Activated naive CD8-positive, alpha-beta T cell treated with anti-CD3 and anti-CD28 coated beads for 36 hours (primary cell): Measurements from ENCODE around the gene LRRC32. TPM values are rescaled to one million over a fixed set of nuclear protein-coding genes. Genes with fewer than 3 reads are reported as not detected.

Experiments
- DNase-seq: peaks from one replicate; pipeline ENCODE4 v3.0.0; 2021
- H3K27ac Mint-ChIP-seq: one replicate; pipeline ENCODE4 v1.8.0; 2022; ENCODE audit warnings: mild to moderate bottlenecking, moderate library complexity, mixed read lengths
- H3K27me3 Mint-ChIP-seq: one replicate; pipeline ENCODE4 v1.8.0; 2022; ENCODE audit warnings: mild to moderate bottlenecking, mixed read lengths
- H3K36me3 Mint-ChIP-seq: one replicate; pipeline ENCODE4 v1.8.0; 2021; ENCODE audit warnings: mild to moderate bottlenecking, mixed read lengths
- H3K4me1 Mint-ChIP-seq: one replicate; pipeline ENCODE4 v1.8.0; 2021; ENCODE audit warnings: mixed read lengths
- H3K4me3 Mint-ChIP-seq: one replicate; pipeline ENCODE4 v1.8.0; 2022; ENCODE audit warnings: mild to moderate bottlenecking, moderate library complexity, mixed read lengths
- H3K9me3 Mint-ChIP-seq: one replicate; pipeline ENCODE4 v1.8.0; 2022; ENCODE audit warnings: mixed read lengths
- total RNA-seq, 2 experiments: library from RNA; stranded (reverse); gene quantifications; one replicate each; pipeline ENCODE4 v1.2.3, GENCODE V29; 2021

LRRC32 gene
- total RNA-seq, 2 experiments from 2014 or later: 11.5 to 12.1 TPM

- DNase-seq: no peak
- peaks cover 15% of the 10 kb centered on the region for H3K27me3 Mint-ChIP-seq
- H3K4me1 Mint-ChIP-seq: peaks cover 36% of the 10 kb centered on the region
- H3K36me3 Mint-ChIP-seq: peaks cover 9% of the 10 kb centered on the region
- H3K27ac Mint-ChIP-seq: peak overlapping the region; percentile 21
- H3K9me3 Mint-ChIP-seq: no peaks in the 10 kb centered on the region
- no peak overlapping the region for H3K4me3 Mint-ChIP-seq
These were observed 4.6 kb downstream of the LRRC32 start for GRCh38 chr11:76665921-76666351.

DNA sequence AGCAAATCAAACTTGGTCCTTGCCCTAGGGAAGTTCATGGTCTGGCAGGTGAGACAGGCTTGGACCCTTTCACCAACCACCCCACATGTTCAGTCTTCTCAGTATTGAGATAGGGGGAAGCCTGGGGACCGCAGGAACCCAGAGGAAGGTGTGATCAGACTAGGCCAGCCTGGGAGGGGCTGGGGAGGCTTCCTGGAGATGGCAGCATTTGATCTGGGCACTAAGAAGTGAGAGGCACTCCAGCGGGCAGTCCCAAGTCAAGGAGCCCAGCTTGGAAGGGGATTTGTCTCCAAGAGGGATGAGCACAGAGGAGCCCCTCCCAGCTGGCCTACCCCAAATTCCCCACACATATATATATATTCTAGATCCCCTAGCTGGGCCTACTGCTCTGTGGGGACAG lies 5.4 kb downstream of the LRRC32 start:
- H3K27ac Mint-ChIP-seq: peak overlapping the region; percentile 84

DNA sequence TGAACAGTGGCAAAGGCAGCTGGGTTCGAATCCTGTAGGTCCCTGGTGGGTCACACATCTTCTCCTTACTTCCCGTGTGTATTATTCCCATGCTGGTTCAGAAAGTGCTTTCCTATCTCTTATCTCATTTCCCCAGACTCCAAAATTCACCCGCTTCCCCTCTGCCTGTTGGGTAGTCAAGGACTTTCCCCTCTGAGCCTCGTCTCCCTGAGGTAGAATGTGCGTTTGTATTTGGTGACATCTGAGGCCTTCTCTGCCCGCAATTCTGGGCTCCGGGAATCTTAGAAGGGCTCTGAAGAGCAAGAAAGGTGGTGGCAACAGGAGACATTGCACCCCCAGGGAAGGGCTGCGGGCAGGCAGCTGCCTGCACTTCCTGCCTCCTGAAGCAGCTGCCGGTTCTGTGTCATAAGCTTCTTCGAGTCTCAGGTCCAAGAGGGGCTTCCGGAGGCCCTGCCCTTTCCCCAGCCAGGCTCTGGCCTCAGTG lies 5.9 kb downstream of the LRRC32 start:
- H3K27ac Mint-ChIP-seq: peak overlapping the region; percentile 84
- DNase-seq: peak; percentile 42
- peak overlapping the region; percentile 3 for H3K4me3 Mint-ChIP-seq
- no peaks in the 10 kb centered on the region for H3K9me3 Mint-ChIP-seq
- H3K36me3 Mint-ChIP-seq: peaks cover 9% of the 10 kb centered on the region
- H3K4me1 Mint-ChIP-seq: peaks cover 30% of the 10 kb centered on the region
- H3K27me3 Mint-ChIP-seq: peaks cover 8% of the 10 kb centered on the region

More for the DNA sequence above, 5.4 kb downstream of the LRRC32 start:
- peaks cover 9% of the 10 kb centered on the region for H3K36me3 Mint-ChIP-seq
- H3K9me3 Mint-ChIP-seq: no peaks in the 10 kb centered on the region
- DNase-seq: no peak
- H3K27me3 Mint-ChIP-seq: peaks cover 14% of the 10 kb centered on the region
- H3K4me1 Mint-ChIP-seq: peaks cover 36% of the 10 kb centered on the region
- H3K4me3 Mint-ChIP-seq: no peak overlapping the region

GRCh38 chr11:76663912-76664440 lies 6.6 kb downstream of the LRRC32 start:
- H3K9me3 Mint-ChIP-seq: no peaks in the 10 kb centered on the region
- no peak for DNase-seq
- H3K36me3 Mint-ChIP-seq: peaks cover 9% of the 10 kb centered on the region
- peaks cover 29% of the 10 kb centered on the region for H3K4me1 Mint-ChIP-seq
- H3K4me3 Mint-ChIP-seq: no peak overlapping the region
- no peak overlapping the region for H3K27ac Mint-ChIP-seq
- peaks cover 2% of the 10 kb centered on the region for H3K27me3 Mint-ChIP-seq

DNA sequence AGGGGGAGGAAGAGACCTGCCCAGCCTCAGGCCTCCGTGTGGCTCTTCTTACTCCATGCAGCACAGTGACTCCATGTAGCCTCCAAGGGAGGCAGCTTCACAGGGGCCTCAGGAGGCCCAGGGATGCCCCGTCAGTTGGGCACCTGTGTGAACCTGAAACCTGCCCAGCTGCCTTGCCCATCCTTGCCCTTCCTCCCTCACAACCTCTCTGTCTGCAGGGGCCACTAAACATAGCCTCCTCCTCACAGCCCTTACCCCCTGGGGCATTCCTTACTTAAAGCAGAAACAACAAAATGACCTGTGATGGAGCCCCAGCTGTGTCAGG lies 7.1 kb downstream of the LRRC32 start:
- Mint-ChIP-seq H3K36me3 (peaks cover 9% of the 10 kb centered on the region), H3K27ac (no peak overlapping the region), H3K9me3 (no peaks in the 10 kb centered on the region), H3K27me3 (no peaks in the 10 kb centered on the region), H3K4me3 (no peak overlapping the region), H3K4me1 (peaks cover 29% of the 10 kb centered on the region)
- no peak for DNase-seq

DNA sequence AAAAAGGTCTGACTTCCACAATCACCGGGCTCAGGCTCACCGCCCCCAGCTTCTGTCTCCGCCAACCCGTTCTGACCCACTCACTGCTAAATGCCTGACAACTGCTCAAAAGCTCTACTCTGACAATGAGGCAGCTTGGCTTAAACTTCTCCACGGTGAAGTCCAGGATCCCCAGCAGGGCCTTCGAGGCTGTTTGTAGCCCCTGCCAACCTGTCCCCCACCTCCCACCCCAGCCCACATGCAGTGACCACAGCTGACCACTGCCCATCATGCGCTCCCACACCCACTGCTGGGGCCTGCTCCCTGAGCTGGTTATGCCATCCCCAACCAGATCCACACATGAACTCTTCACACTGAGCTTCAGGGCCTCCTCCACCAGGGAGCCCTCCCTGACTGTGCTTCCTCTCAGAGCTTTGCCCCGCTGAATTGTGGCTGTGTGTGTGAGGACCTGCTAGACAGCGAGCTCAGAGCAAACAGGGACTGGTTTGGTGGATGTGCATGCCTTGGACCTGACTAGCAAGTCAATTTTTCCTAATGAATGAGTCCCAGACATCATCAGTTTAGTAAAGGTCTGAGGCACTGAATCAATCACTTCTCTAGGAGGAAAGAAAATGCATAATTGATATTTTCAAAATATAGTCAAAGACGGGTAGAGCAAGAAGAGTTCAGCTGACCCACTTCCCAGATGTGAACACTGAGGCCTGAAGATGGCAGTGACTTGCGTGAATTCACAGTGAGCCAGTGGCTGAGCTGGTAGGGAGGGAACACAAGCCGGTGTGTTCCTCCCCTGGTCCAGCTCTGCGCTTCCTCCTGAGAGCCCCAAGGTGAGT lies 7.7 kb downstream of the LRRC32 start:
- DNase-seq: no peak
- H3K27ac Mint-ChIP-seq: no peak overlapping the region
- H3K4me1 Mint-ChIP-seq: peaks cover 29% of the 10 kb centered on the region
- H3K4me3 Mint-ChIP-seq: no peak overlapping the region
- no peaks in the 10 kb centered on the region for H3K27me3 Mint-ChIP-seq
- H3K36me3 Mint-ChIP-seq: peaks cover 9% of the 10 kb centered on the region
- no peaks in the 10 kb centered on the region for H3K9me3 Mint-ChIP-seq

DNA sequence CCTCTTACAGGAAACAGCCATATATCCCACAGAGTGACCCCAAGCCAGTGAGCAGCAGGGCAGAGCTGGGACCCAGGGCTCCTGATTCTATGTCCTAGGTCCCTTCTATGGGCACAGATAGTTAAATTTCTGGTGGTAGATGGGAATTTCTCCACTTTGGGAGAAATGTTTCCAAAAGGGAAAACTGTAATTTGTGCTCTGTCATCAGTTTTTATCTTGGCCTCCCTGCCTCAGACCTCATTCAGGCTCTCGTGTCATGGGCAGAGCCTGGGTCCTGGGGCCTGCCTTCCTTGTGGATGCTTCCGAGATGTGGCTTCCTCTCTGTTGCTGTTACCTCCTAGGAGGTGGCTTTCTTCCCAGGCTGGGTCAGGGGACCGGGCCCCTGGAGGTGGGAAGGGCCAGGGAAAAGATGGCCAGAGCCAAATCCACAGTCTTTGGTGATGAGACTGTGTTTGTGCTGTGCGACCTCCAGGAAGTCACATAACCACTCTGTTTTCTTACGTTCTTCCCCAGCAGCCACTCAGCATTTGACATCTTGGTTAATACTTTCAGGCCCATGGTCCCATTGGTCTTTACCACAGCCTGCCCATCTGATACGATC lies 8.6 kb downstream of the LRRC32 start:
- Mint-ChIP-seq H3K4me1 (peaks cover 27% of the 10 kb centered on the region), H3K27ac (no peak overlapping the region), H3K27me3 (no peaks in the 10 kb centered on the region), H3K4me3 (no peak overlapping the region), H3K9me3 (no peaks in the 10 kb centered on the region), H3K36me3 (peaks cover 9% of the 10 kb centered on the region)
- no peak for DNase-seq

DNA sequence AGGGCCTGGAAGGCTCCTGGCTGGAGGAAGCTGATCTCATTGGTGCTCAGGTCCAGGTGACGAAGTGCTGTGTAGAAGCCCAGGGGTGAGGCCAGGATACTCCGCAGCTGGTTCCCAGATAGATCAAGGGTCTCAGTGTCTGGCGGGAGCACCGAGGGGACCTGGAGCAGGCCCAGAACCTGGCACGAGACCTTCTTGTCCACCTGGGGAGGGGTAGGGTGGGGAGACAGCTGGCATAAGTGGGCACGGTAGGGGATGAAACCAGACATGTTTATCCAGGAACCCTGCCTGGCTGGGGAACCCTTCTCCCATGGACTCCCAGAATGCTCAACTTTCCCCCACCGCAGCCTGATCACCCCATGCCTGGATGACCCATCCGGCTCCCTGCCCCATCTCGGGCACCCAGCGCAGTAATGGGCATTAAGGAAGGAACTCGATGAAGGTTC lies 9.2 kb downstream of the LRRC32 start:
- H3K4me3 Mint-ChIP-seq: no peak overlapping the region
- peaks cover 9% of the 10 kb centered on the region for H3K36me3 Mint-ChIP-seq
- DNase-seq: no peak
- no peak overlapping the region for H3K27ac Mint-ChIP-seq
- H3K9me3 Mint-ChIP-seq: no peaks in the 10 kb centered on the region
- H3K4me1 Mint-ChIP-seq: peaks cover 23% of the 10 kb centered on the region
- H3K27me3 Mint-ChIP-seq: no peaks in the 10 kb centered on the region

DNA sequence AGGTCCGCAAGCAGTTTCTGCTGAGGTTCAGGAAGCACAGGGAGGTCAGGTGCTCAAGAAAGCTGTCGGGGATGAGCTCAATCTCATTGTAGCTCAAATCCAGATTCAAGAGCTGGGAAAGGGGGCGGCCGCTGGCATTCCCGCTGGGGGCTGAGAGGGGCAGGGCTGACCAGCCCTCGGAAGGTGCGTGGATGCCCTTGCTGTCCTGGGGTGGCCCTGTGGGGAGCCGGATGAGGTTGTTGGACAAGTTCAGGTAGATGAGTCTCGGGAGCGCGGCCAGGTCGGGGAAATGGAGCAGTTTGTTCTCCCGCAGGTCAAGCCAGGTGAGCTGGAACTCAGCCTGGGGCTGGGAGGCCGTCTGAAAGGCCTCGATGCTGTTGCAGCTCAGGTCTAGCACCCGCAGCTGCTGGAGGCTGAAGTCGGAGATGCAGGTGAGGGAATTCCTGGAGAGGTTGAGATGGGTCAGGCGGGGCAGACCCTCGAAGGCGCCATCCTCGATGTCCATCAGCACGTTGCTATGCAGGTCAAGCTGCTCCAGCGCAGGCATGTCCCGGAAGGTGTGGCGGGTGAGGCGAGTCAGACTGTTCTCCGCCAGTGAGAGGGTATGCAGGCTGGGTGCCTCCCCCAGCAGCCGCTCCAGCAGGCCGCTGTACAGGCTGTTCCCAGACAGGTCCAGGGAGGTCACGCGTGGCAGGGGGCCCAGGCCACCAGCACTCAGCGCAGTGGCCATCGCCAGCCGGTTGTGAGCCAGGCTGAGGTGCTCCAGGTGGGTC lies 9.8 kb downstream of the LRRC32 start:
- DNase-seq: no peak
- Mint-ChIP-seq H3K36me3 (peaks cover 9% of the 10 kb centered on the region), H3K9me3 (no peaks in the 10 kb centered on the region), H3K4me1 (peaks cover 19% of the 10 kb centered on the region), H3K4me3 (no peak overlapping the region), H3K27me3 (no peaks in the 10 kb centered on the region), H3K27ac (no peak overlapping the region)

GRCh38 chr11:76659672-76660532 lies 10.6 kb downstream of the LRRC32 start:
- no peak for DNase-seq
- Mint-ChIP-seq H3K36me3 (peaks cover 9% of the 10 kb centered on the region), H3K27ac (no peak overlapping the region), H3K27me3 (peaks cover 4% of the 10 kb centered on the region), H3K4me1 (peaks cover 12% of the 10 kb centered on the region), H3K4me3 (no peak overlapping the region), H3K9me3 (no peaks in the 10 kb centered on the region)

DNA sequence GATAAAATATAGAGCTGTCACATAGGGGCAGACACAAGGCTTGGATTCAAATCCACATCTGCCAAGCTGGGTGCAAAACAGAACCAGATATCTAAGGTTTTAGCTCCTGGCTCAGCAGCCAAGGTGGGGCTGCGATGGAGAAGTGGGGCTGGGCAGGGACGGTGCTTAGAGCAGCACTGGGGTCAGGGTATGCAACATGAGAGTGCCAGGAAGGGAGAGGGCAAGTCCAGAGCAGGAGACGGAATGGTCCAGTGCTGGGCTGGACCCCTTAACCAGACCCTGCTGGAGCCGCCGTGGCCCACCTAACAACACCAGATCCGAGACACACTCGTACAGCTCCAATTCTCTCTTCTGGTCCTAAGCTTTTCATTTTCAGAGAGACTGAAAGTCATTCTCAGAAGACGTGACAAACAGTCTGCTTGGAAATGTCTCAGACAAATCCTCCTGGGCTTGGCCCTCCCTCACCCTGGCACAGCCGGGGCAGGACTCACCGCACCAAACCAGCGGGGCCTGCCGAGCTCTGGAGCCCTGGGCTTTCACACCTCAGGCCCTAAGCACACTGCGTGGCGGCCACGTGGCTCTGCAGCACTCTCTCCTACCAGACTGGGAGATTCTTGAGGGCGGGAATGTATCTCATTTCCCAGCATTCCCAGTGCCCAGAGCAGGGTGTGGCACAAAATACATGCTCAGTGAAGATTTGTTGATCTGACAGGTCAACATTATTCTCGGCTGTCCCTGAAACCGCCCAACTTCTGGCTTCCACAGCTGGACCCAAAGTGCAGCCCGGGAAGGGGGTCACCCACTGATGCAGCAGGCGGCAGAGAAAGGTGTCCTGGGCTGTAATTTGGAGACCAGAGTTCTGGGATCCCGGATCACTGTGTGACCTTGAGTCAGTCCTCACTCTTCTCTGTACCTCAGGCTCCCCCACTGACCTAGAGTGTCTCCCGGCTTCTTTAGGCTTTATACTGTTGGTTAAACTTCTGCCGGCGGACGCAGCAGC lies 11.6 kb downstream of the LRRC32 start:
- H3K4me3 Mint-ChIP-seq: no peak overlapping the region
- H3K9me3 Mint-ChIP-seq: no peaks in the 10 kb centered on the region
- peaks cover 5% of the 10 kb centered on the region for H3K36me3 Mint-ChIP-seq
- no peak for DNase-seq
- H3K27me3 Mint-ChIP-seq: peaks cover 5% of the 10 kb centered on the region
- peaks cover 4% of the 10 kb centered on the region for H3K4me1 Mint-ChIP-seq
- H3K27ac Mint-ChIP-seq: no peak overlapping the region

GRCh38 chr11:76658231-76658630 lies 12.3 kb downstream of the LRRC32 start:
- Mint-ChIP-seq H3K27ac (no peak overlapping the region), H3K4me3 (no peak overlapping the region), H3K36me3 (no peaks in the 10 kb centered on the region), H3K4me1 (peaks cover 2% of the 10 kb centered on the region), H3K27me3 (peaks cover 7% of the 10 kb centered on the region), H3K9me3 (no peaks in the 10 kb centered on the region)
- no peak for DNase-seq
